Measurements from ENCODE around the gene PLXNB1.

DNA sequence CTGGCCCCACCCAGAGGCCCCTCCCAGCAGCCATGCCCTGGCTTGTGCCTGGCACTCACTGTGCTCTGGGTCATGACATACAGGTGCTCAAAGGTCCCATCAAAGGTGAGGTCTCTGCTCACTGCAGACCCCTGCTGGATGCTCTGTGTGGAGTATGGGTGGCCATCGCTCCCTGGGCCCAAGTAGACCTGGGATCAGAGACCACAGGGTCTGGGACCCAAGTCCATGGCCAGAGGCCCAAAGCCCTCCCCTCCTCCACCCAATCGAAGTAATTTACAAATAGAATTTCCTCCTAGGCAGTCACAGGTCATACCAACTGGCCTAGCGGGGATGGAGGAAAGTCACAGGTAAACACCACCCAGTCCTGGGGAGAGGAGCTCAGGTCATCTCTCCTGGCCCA, 7.6 kb downstream of the PLXNB1 start:
- TF ChIP-seq CTCF (IDR thresholded peaks at IDR 0.05 in 2 of 3, conservative IDR thresholded peaks at IDR 0.05 in 1 of 3; ENCODE audit: control insufficient read depth in 2 of 3, extremely low read depth in 1 of 3, insufficient read depth in 1 of 3, low read depth in 3 of 3, low read length in 3 of 3) (peak; percentile 6 to 23 (median 17); a peak in 1 of 6 replicates), POLR2AphosphoS5 (IDR thresholded peaks at IDR 0.05; ENCODE audit: low read length) (no peak), POLR2A (IDR thresholded peaks at IDR 0.05; ENCODE audit: low read depth, low read length) (no peak), MLLT1 (IDR thresholded peaks at IDR 0.05) (no peak), SPI1 (IDR thresholded peaks at IDR 0.05; ENCODE audit: borderline replicate concordance, insufficient read depth, low read depth, low read length) (no peak), YY1 (IDR thresholded peaks at IDR 0.05; ENCODE audit: low read depth, low read length) (no peak), TAF1 (IDR thresholded peaks at IDR 0.05; ENCODE audit: borderline replicate concordance, low read depth, low read length) (no peak), RB1 (IDR thresholded peaks at IDR 0.05; ENCODE audit: borderline replicate concordance) (no peak), BHLHE40 (IDR thresholded peaks at IDR 0.05; ENCODE audit: borderline replicate concordance in 1 of 2, low read depth in 2 of 2, low read length in 1 of 2) (no peak), SREBF1 (IDR thresholded peaks at IDR 0.05; ENCODE audit: low read length) (no peak), TCF3 (IDR thresholded peaks at IDR 0.05; ENCODE audit: borderline replicate concordance, insufficient read depth, low read depth, low read length) (no peak), ZNF274 (IDR thresholded peaks at IDR 0.05; ENCODE audit: insufficient read depth, insufficient read length) (no peak), CEBPB (IDR thresholded peaks at IDR 0.05; ENCODE audit: borderline replicate concordance in 1 of 2, low read depth in 2 of 2, low read length in 2 of 2) (no peak)
